HCEC 1CT (cell line): Measurements from ENCODE around the gene PLXNA4.

Source experiments
- DNase-seq: peaks from one replicate; pipeline ENCODE4 v3.0.0-alpha.2; 2017

PLXNA4 gene

GRCh38 chr7:132300599-132301277 lies 275.5 kb downstream of the PLXNA4 start:
- DNase-seq, result no peak

- DNase-seq, result peak; percentile 19
These were observed 277.5 kb downstream of the PLXNA4 start for GRCh38 chr7:132298790-132299189.

DNA sequence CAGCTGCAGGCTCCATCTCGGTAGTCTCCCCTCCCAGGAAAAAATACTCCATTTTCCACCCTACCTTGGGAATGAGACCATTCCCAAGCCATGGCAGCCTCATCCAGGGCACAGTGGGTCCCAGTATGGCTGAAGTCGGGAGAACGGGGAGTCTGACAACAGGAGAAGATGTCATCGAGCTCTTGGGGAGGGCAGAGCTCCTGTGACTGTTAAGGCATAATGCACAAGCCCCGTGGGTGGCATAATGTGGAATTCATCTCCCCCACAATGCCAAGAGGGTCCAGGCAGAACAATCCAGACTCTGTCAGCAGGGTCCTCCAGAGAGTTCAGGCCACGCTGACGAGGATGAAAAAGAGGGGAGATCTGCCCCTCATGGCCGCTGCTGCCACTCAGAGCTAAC lies 279.4 kb downstream of the PLXNA4 start:
- no peak for DNase-seq

GRCh38 chr7:132295175-132295574 lies 281.1 kb downstream of the PLXNA4 start:
- DNase-seq, result no peak

GRCh38 chr7:132292803-132293202 lies 283.5 kb downstream of the PLXNA4 start:
- DNase-seq, result no peak

DNA sequence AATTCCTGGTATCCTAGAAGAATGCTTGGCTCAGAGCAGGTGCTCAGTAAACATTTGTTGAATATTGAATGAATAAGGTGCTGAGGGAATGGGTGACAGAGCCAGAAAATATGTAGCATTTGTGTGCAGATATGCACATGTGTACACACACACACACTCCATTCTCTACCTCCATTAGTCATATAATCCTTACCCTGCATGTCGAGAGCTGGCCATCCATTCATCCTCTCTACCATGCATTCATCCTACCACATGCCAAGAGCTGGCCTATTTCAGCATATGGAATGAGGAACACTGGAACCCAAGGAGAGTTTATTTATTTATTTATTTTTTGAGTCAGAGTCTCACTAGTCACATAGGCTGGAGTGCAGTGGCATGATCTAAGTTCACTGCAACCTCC lies 284.8 kb downstream of the PLXNA4 start:
- DNase-seq, result no peak

- DNase-seq, result no peak
These were observed 286.2 kb downstream of the PLXNA4 start for GRCh38 chr7:132290021-132290420.

DNA sequence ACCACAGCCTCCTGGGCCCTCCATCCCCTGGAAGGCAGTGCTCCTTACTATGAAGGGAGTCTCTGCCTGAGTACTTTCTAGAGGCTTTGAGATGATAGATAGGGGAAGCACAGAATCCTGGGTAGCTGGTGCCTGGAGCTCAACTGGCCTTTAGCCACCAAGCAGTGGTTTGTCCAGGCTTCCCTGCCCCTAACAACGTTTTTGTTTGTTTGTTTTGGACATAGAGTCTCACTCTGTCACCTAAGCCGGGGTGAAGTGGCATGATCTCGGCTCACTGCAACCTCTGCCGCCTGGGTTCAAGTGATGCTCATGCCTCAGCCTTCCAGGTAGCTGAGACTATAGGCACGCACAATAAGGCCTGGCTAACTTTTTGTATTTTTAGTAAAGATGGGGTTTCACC lies 289.4 kb downstream of the PLXNA4 start:
- no peak for DNase-seq

DNA sequence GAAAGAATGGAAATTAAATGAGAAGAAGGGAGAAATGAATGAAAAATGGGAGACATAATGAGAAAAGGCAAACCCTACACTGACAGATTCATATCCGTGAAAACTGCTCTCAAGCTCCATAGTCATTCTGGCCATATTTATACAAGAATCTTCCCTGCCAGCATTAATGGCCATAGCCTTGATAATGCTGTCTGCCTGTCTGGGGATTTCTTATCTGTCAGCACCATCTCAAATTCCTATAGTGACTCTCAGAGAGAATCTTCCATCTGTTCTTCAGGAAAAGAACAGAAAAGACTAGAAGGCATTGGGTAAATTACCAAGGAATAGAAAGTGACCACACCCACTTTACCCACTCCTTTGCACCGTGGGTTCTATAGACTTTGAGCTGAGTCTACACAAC lies 295.9 kb downstream of the PLXNA4 start:
- DNase-seq, result no peak

GRCh38 chr7:132279718-132280117 lies 296.6 kb downstream of the PLXNA4 start:
- DNase-seq, result no peak

GRCh38 chr7:132276976-132277725 lies 299.1 kb downstream of the PLXNA4 start:
- DNase-seq, result peak; percentile 11

DNA sequence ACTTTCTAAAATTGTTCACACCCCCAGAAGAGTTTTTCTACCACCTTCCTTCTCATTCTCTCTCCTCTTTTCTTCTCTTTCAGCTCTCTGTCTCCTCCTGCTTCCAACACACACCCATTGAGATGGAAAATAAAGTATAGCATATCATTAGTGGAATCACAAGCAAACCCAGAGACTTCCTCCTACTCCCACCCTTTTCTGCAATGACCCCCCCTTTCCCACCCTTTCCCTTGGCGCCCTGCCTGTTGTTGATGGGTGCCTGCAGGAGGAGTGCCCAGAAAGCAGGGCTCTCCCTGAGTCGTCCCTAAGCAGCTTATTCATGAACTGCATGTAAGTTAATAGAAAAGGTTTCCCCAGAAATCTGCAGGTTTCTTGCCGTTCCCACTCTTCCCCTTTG lies 300.0 kb downstream of the PLXNA4 start:
- DNase-seq, result no peak

- no peak for DNase-seq
These were observed 300.6 kb downstream of the PLXNA4 start for GRCh38 chr7:132275416-132276233.

DNA sequence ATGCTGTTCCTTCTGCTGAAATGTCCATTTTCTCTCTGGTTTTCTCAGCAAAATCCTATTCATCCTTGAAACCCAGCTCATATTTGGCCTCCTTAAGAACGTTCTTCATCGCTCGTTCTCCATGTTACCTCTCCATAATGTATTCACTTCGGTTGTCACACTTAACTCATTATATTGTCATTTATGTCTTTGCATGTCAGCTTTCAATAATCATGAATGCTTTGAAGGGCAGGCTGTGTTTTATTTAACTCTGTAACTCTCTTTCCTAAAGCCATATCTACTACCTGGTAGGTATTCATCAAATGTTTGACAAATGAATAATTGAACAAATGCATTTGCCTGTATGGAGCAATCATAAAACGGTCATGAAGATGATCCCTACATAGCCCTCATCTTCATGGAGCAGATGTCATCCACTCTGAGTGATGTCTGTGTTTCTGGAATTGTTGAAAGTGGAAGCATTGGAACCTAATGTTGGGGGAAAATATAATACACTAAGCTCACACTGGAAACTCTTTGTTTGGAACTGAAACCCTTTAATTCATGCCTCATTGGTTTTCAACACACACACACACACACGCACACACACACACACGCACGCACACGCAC lies 303.4 kb downstream of the PLXNA4 start:
- DNase-seq, result no peak

DNA sequence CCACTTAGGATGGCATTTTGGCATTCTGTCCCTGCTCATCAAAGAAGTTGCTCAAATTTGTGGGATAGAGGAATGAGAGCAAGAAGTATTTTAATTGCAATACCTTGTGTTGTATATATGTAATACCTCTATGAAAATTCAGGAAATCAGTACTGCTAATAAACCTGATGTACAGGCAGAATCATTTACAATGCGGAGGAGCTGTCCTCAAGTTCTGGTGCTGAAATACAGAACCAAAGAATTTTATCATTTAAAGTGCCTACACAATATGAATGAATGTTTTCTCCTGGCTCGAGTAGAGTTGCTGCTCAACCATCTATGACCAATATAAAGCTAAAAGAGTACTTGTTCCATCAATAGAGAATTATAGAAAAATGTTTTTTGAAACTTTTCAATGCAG lies 305.8 kb downstream of the PLXNA4 start:
- no peak for DNase-seq

DNA sequence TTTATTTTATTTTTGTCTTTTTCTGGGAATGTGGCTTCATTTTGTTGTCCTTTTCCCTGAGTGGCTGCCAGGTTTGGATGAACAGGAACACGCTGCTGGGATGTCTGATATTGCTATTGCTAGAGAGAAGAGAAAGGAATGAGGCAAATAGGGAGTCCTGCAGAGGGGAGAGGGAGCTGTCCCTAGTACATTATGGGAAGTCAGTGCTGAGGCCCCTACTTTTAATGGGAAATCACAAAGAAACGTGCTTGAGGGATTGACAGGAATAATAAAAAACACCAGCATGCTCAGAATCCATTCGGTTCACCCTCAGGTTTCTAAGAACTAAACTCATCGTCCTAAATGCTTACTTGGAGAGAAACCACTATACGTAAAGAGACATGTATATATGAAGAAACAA lies 306.6 kb downstream of the PLXNA4 start:
- no peak for DNase-seq

DNA sequence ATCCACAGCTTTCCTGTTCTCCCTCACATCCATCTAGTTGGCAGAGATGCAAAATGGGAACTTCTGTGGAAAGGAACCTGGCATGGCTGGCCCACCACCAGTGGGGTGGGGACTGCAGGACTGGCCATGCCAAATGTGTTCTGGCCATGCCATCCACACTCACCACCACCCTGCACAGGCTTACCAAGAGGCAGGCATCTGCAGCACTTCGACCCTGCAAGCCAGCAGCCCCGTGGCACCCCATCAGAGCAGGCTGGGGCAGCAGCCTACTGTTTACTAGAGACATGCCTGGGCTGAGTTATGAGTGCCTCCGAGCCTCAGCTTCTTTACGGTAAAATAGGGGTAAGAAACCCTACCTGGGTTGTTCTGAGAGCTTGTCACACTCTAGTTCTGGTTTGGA lies 313.1 kb downstream of the PLXNA4 start:
- DNase-seq, result no peak

- DNase-seq, result no peak
These were observed 314.2 kb downstream of the PLXNA4 start for GRCh38 chr7:132262160-132262470.

DNA sequence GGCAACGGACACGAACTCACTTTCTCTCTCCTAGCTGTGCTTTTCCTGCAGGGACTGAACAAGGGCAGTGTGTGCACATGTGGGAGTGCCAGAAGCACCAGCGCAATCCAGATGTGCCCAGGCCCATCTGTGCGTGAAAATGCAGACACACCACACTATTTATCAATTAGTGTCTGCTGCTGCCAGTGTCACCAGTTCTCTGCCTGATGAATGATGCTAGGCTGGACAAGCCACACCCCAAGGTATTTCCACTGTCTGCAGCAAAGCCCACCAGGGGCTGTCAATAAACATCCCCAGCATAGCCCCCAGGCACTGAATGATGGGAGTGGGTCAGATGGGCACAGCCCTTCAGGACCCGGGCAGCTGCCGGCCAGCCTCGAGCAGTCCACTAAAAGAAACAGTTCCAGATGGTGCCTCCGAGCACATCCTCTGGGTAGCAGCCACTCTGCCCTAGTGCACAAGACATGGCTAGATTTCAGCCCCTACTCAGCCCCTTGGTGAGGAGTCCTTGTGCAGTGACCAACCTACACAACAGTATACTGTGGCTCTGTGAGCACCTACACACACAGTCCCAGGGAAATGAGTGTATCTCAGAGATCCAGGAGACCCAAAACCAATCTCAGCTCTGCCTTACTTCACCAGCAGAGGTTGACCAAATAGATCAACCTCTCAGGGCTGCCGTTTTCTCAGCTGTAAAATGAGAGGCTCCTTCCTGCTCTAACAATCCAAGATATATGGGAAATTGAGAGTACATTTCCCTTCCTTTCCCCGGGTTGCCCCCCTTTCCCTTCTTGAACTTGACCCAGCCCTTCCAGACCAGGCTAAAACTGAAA lies 314.7 kb downstream of the PLXNA4 start:
- DNase-seq, result no peak

DNA sequence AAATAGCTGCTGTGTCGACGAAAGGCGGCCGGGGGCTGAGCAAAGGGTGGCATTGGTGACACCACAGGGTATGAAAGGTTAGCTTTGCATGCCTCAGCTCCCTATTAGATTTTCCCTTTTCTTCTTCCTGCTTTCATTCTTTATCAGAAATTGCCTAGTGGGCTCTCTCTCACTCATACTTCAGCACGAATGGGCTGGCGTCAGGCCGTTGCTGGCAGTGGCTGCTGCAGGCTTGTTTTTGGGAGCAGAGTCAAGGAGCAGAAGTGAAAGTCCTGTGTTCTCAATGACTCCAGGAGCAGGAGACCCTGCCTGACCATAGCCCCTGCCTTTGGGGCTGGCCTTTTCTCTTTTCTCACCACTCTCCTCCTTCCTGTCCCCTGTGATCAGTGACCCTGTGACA lies 318.0 kb downstream of the PLXNA4 start:
- DNase-seq, result no peak

DNA sequence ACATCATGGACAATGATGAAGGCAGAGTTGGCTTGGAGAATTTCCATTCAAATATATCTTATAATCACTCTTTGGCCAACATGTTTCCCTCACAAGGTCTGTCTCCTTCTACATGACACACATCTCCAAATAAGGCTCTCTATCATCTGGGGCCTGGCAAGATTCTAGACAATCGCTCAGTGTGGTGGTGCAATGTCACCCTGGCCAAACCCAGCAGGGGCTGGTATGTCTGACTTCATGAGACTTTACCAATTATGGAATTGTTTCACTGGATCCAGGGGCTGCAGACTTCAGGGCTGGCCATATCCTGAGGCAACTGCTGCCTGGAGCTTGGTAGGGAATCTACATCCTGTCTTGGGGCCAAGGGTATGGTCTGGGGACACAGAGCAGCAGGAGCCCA lies 319.0 kb downstream of the PLXNA4 start:
- DNase-seq, result no peak

DNA sequence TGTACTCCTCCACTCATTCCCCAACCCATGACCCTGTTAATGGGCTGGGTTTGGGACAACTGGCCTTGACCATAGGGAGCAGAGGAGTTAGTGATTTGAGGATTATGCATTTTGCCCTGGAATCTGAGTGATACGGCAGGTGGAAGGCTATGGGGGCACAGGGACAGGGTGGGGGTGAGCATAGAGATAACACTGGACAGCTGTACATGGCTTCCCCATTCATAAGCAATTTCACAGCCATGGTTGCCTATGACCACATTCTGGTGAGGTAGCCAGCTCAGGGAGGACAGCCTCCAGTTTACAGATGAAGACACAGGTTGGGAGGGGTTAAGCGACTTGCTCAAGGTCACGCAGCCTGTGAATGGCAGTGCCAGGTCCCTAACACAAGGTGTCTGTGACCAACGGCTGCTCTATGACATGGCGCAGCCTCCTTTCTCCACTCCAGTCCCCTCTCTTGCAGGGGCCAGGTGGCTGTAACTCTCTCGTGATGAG lies 319.5 kb downstream of the PLXNA4 start:
- DNase-seq, result no peak

GRCh38 chr7:132255898-132256297 lies 320.4 kb downstream of the PLXNA4 start:
- DNase-seq, result no peak
